GM12892 (cell line): ENCODE measurements around the gene LAG3. TPM values are rescaled to one million over a fixed set of nuclear protein-coding genes. Genes with fewer than 3 reads are reported as not detected.
"Not testable (repeated sequence)": the region's sequence is repeated elsewhere in the genome, so short reads cannot be mapped to it uniquely, and the experiment has no call there.

Experiments
- DNase-seq: peaks from one replicate; pipeline ENCODE4 v3.0.0; 2011; ENCODE audit not compliant: insufficient read length
- FAIRE-seq: peaks from 2 replicates; lab custom pipeline; 2011; peaks lifted over from hg19 to GRCh38; lab: Jason Lieb, UNC
- POLR2A ChIP-seq: IDR thresholded peaks from 2 replicates; pipeline ENCODE4 v1.6.1; 2011; ENCODE audit warnings: low read depth, low read length, control low read depth
- POLR2AphosphoS5 ChIP-seq: IDR thresholded peaks from 2 replicates; pipeline ENCODE4 v1.6.1; 2011; ENCODE audit warnings: low read depth, low read length, control low read depth
- TAF1 ChIP-seq: IDR thresholded peaks from 2 replicates; pipeline ENCODE4 v1.6.1; 2011; ENCODE audit warnings: low read depth, mild to moderate bottlenecking, control low read depth, low read length, borderline replicate concordance
- polyA plus RNA-seq: library from polyadenylated mRNA; unstranded; fragments of >200 nt; gene quantifications from one replicate; pipeline ENCODE4 v1.2.1, GENCODE V29; 2012; ENCODE audit warnings: missing spikeins, inconsistent platforms; ENCODE audit not compliant: missing spikeins

Gene LAG3
- 0.74 TPM for polyA plus RNA-seq

DNA sequence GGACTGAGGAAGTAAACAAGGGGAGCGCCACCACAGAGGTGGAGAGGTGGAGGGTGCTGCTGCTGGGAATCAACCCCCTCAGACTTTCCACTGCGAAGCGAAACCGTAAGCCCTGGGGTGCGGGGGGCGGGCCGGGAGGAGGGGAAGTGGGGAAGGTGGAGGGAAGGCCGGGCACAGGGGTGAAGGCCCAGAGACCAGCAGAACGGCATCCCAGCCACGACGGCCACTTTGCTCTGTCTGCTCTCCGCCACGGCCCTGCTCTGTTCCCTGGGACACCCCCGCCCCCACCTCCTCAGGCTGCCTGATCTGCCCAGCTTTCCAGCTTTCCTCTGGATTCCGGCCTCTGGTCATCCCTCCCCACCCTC lies at the start of gene LAG3:
TSS of gene LAG3 (plus strand) at position 190 of the 365 bp plus-strand sequence. CDS start 333 bp downstream, outside the sequence.
- TF ChIP-seq TAF1 (no peak), POLR2AphosphoS5 (no peak)
- FAIRE-seq (peak; percentile 48), DNase-seq (no peak)

DNA sequence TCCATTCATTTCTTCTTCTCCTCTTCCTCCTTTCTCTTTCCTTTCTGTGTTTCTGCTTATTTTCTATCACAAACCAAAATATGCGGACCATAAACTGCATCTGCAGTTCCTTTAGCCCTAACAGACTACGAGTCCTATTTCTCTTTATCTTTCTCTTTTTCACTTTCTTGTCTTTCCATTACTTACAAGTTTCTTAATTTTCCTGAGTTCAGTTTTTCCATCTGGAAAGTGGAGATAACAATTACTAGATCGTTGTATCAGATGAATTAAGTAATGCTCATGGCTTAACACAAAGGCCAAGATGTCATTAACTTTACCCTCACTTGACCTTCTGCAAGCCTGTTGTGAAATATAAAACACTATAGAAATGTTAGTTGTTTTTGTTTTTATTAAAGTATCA lies 49.5 kb upstream of the LAG3 start:
- no peak for FAIRE-seq
- TF ChIP-seq POLR2AphosphoS5 (no peak), TAF1 (no peak), POLR2A (no peak)
- no peak for DNase-seq

DNA sequence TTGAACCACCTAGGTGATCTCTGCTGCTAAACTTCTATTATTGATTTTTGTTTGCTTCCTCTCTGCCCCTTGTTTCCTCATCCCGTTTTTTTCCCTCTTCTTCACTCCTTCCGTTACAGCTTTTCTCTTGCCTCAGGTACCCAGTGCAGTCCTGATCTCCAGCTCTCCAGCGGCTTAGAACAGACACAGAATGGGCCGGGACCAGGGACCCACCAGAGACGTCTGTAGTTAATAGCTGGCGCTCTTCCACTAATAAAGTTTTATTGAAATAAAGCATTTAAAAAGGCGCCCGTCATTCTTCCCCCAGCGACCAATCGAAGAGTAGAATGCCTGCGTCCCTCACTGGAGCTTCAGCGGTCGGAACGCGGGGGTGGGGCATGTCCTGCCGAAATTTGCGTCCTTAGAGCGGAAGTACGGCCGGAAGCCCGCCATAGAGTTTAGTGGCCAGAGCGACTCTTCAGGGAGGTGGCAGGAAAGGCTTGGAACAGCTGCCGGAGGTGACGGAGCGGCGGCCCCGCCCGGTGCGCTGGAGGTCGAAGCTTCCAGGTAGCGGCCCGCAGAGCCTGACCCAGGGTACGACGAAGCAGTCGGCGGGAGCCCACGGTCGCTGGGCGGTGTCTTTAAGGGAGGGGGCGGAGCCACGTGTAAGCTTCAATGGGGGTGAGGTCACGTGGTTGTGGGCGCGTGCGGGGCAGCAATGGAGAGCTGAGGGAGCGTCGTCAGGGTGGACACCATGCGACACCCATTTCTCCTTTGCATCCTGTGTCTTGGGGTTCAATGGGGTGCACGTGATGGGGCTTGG lies 48.5 kb upstream of the LAG3 start, which contains the start of gene COPS7A:
TSS of gene COPS7A (plus strand) at position 440 of the 802 bp plus-strand sequence. CDS start 611 bp downstream, outside the sequence.
- FAIRE-seq (peak; percentile 94), DNase-seq (peak; percentile 97)
- no peak; the same call in 1 of the 2 replicates for TF ChIP-seq TAF1
- TF ChIP-seq POLR2AphosphoS5 = peak; percentile 91
- TF ChIP-seq POLR2A = peak; percentile 92

DNA sequence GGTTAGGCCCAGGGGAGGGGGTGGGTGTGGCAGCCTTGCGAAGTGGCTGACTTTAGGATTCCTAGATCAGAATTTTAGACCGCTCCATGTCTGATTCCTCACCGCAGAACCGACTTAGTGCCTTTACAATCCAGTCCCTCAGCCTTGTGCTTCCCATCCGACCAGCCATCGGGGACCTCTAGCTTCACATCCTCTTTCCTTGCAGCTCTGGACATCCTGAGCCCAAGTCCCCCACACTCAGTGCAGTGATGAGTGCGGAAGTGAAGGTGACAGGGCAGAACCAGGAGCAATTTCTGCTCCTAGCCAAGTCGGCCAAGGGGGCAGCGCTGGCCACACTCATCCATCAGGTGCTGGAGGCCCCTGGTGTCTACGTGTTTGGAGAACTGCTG lies 47.9 kb upstream of the LAG3 start:
- FAIRE-seq (peak; percentile 81), DNase-seq (no peak)
- no peak; the same call in none of the 2 replicates for TF ChIP-seq POLR2AphosphoS5
- no peak for TF ChIP-seq POLR2A
- TF ChIP-seq TAF1 = no peak

DNA sequence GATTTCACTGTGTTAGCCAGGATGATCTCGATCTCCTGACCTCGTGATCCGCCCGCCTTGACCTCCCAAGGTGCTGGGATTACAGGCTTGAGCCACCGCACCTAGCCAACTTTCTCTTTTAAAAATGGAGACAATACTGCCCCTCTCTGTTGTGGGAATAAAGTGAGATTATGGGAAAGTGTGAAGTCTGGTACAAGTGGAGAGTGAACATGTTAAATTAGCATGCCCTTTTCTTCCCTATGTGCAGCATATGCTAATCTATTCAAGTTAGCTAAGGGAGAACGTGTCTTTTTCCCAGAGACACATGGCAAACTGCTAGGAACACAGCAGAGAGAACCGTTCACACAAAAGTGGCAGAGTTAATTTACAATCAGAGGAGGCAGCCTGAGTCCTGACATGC lies 47.0 kb upstream of the LAG3 start:
- no peak for DNase-seq
- no peak for TF ChIP-seq POLR2AphosphoS5
- TF ChIP-seq POLR2A = no peak
- no peak for TF ChIP-seq TAF1

DNA sequence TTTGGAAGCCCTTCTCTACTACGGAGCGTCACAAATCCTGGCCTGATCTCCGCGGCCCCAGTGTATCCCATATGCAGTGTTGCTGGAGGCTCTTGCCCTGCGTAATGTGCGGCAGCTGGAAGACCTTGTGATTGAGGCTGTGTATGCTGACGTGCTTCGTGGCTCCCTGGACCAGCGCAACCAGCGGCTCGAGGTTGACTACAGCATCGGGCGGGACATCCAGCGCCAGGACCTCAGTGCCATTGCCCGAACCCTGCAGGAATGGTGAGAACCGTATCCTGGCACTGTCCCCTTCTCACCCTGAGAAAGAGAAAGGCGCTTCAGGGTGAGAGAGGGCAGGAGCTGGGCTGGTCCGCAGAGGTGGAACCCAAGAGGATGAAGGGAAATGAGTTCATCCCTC lies 43.1 kb upstream of the LAG3 start:
- DNase-seq (no peak), FAIRE-seq (no peak)
- TF ChIP-seq TAF1 (no peak), POLR2A (no peak), POLR2AphosphoS5 (no peak)

More for the DNA sequence above, 47.0 kb upstream of the LAG3 start:
- FAIRE-seq = no peak

DNA sequence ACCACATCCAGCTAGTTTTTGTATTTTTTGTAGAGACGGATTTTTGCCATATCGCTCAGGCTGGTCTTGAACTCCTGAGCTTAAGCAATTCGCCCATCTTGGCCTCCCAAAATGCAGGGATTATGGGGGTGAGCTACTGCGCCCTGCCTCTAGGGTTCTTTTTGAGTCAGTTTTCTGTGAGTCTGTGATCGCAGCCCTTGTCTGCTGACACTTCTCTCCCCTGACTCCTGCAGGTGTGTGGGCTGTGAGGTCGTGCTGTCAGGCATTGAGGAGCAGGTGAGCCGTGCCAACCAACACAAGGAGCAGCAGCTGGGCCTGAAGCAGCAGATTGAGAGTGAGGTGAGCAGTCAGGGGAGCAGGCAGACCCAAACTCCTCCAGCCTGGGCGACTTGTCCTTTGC lies 42.2 kb upstream of the LAG3 start:
- DNase-seq = no peak
- TF ChIP-seq TAF1 (no peak), POLR2AphosphoS5 (no peak), POLR2A (no peak)
- FAIRE-seq = no peak

DNA sequence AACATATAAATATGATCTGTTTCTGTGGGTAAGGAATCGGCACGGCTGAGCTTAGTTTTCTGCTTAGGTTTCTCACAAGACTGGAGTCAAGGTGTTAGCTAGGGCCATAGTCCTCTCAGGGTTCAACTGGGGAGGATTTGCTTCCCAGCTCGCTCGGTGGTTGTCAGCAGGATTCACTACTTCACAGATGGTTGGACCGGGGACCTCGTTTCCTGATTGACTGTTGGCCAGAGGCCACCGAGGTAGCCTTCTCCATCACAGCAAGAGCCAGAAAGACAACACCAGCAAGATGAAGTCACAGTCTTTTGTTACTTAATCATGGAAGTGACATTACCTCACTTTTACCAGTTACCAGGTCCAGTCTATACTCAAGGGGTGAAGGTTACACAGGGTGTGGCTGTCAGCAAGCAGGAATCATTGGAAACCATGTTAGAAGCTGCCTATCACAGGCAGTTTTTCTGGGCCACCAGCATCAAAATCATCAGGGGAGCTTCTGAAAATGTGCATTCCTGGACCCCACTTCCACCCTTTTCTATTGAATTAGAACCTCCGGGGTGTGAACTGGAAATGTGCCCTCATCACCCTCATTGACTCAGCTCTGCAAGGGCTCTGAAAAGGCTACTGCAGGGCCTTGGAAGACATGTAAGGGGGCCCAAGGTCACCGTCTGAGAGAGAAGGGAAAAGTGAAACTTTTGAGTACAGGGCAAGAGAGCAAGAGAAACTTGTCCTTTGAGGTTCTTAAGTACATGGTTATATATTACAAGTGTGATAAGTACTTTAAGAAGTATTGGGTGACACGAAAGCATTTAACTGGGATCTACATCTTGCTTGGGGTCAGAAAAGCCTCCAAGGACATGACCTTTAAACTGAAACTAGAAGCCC lies 37.6 kb upstream of the LAG3 start:
- FAIRE-seq (no peak), DNase-seq (no peak)
- TF ChIP-seq POLR2A (no peak), TAF1 (no peak), POLR2AphosphoS5 (no peak)

DNA sequence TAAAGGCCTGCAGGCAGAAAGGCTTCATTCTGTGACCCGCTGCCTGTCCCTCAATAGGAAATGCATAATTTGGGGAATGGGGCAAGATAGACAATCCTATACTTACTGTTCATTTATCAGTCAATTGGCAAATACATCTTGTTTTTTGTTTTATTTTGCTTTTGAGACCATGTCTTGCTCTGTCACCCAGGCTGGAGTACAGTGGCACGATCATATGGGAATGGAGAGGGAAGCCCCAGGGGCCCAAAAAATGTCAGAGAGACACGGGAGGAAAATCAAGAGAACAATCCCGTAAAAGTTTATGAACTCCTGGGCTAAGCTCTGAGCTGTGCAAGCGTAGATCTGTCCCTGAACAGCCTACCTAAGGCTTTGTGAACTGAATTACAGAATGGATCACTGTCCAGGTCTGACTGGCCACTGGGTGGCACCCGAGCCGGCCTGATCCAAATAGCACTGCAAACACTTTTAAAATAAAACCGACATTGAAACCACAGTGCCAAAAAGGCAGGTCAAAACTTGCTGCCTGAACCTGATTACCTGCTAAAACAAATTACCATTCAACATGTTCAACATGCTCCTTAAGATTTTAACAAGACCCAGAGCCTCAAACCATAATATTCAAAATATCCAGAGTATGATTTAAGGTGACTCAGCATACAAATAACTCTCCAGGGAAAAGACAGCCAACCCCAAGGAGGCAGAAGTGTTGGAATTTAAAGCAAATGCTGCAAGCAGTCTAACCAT lies 36.7 kb upstream of the LAG3 start:
- TF ChIP-seq TAF1 = no peak
- TF ChIP-seq POLR2AphosphoS5 = no peak
- TF ChIP-seq POLR2A = no peak
- no peak for FAIRE-seq
- DNase-seq = no peak

DNA sequence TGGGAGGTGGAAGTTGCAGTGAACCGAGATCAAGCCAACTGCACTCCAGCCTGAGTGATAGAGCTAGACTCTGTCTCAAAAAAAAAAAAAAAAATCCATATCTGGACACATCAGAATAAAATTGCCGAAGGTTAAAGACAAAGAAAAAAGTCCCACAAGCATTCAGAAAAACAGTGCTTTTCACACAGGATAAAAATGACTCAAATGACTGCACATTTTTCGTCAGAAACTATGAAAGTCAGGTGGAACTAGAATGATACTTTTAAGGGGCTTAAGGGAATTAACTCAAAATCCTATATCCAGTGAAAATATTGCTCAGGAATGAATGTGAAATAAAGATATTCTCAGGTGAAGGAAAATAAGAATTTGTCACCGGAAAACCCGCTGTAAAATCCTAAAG lies 35.6 kb upstream of the LAG3 start:
- DNase-seq (no peak), FAIRE-seq (no peak)
- no peak for TF ChIP-seq POLR2AphosphoS5
- no peak for TF ChIP-seq TAF1
- no peak for TF ChIP-seq POLR2A

DNA sequence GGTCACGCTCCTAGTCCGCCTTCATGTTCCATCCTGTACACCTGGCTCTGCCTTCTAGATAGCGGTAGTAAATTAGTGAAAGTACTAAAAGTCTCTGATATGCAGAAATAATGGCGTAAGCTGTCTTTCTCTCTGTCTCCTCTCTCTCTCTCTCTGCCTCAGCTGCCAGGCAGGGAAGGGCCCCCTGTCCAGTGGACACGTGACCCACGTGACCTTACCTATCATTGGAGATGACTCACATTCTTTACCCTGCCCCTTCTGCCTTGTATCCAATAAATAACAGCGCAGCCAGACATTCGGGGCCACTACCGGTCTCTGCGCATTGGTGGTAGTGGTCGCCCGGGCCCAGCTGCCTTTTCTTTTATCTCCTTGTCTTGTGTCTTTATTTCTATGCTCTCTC lies 30.2 kb upstream of the LAG3 start:
- not testable (repeated sequence) for DNase-seq, FAIRE-seq
